GM19455 (cell line): ENCODE data around the gene OSBPL7.

Experiments used
- ATAC-seq: cut with Tn5 transposase; IDR thresholded peaks from one replicate; pipeline ENCODE4 v1.9.1; 2021; ENCODE audit not compliant: unreplicated experiment

Gene OSBPL7

GRCh38 chr17:47847341-47848197 is 26.0 kb upstream of the OSBPL7 start:
- ATAC-seq, result no peak

DNA sequence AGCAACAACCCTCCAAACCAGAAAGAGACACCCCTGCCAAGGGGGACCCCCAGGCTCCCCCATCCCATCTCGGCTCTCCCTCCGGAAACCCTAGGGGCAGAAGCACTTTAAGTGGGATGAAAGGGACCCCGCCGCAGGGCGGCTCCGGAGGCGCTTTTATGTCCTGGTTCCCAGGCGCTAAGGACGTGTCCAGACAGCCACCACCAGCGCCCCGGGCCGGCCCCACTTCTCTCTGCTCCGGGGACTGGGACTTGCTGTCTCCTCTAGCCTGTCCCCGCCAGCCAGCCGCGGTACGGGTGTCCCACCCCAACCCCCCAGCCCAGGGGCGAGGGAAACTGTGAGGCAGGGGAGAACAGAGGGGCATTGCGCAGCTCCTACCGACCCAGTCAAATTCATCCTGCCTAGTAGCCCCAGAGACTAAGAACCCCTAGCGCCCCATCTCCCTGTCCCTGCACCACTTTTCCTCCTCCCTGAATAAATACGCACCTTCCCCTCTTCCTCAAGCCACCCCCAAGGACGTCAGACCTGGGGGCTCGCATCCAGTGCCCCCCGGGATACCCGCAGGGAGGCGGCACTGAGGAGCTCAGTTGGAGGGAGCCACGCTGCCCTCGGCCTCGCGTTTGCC is 25.2 kb upstream of the OSBPL7 start:
- ATAC-seq, result no peak

DNA sequence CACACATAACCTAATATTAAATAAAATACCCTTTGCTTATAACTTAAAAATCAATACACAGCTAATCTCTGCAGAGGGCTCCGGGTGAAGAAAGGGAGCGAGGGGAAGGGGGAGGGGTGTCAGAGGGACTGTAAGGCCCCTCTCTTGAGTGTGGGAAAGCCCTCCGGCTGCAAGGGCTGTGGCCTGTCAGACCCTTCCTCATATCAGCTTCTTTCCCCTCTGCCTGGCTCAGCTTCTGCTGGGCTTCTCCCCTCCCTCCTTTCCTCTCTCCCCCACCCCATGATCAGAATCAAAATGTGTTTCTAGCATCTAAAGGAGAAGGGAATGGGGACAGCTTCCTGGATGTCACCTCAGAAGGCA is 24.1 kb upstream of the OSBPL7 start:
- no peak for ATAC-seq

GRCh38 chr17:47844814-47845715 is 23.5 kb upstream of the OSBPL7 start:
- no peak for ATAC-seq

DNA sequence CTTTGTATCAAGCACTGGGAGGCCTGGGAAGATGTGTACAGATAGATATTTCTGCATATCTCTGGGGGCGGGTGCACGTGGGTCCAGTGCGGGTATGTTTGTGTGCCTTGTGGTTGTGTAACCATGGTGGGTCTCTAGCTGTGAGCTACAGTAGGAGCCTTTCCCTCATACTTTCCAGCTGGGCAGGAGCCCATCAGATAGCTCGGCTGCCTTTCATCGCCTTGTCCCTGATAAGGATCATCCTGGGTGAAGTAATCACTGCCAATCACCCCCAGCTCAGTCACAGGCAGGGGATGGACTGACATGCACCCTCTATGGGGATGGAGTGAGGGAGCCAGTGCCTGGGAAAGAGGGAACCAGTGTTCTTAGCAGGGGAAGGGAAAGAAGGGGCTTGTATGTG is 22.6 kb upstream of the OSBPL7 start:
- ATAC-seq, result no peak

GRCh38 chr17:47843391-47843730 is 21.8 kb upstream of the OSBPL7 start:
- no peak for ATAC-seq

GRCh38 chr17:47841488-47842291 is 20.1 kb upstream of the OSBPL7 start:
- no peak for ATAC-seq

- peak; percentile 81 for ATAC-seq
Measured at GRCh38 chr17:47840742-47841487, 19.3 kb upstream of the OSBPL7 start, which contains the start of gene SCRN2. TSS of gene SCRN2 (minus strand) at chr17:47841273. CDS start at chr17:47840843, 430 bp downstream.

GRCh38 chr17:47840001-47840741 is 18.6 kb upstream of the OSBPL7 start:
- ATAC-seq, result no peak

GRCh38 chr17:47839071-47839470 is 17.5 kb upstream of the OSBPL7 start:
- no peak for ATAC-seq

- no peak for ATAC-seq
Measured at GRCh38 chr17:47838636-47839035, 17.0 kb upstream of the OSBPL7 start.

- ATAC-seq, result no peak
Measured at GRCh38 chr17:47837401-47838039, 15.9 kb upstream of the OSBPL7 start.

GRCh38 chr17:47836601-47837000 is 15.0 kb upstream of the OSBPL7 start:
- no peak for ATAC-seq

DNA sequence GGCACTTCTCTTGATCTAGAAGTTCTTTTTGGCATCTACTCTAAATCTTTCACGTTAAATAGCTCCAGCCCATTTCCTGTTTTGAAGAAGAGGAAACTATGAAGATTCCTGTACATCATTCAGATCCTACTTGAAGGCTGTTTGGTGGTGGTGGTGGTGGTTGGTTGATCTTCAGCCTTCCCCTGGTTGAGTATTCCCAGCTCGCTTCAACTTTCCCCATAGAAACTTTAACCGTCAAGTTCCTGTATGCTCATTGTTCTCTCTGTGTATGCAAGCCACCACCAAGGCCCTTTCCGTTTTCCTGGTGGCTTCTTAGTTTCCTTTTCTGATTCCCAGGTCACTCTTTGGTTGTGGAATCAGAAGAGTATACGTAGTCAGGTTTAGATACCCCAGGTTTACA is 13.2 kb upstream of the OSBPL7 start:
- no peak for ATAC-seq

DNA sequence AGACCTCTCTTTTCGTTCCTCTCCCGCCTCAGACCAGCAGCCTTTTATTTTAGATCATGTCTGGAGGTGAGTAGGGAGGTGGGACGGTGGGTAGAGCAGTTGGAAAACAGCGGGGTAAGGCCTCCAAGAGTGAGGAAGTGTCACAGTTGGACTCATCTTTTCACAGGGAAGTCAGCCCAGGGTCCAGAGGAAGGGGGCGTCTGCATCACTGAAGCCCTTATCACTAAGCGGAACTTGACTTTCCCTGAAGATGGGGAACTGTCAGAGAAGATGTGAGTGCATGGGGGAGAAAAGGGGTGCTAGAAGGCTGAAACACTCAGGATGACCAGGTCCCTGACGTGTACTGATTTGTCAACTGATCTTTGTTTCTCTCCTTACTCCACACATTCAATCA is 10.3 kb upstream of the OSBPL7 start:
- ATAC-seq, result no peak

DNA sequence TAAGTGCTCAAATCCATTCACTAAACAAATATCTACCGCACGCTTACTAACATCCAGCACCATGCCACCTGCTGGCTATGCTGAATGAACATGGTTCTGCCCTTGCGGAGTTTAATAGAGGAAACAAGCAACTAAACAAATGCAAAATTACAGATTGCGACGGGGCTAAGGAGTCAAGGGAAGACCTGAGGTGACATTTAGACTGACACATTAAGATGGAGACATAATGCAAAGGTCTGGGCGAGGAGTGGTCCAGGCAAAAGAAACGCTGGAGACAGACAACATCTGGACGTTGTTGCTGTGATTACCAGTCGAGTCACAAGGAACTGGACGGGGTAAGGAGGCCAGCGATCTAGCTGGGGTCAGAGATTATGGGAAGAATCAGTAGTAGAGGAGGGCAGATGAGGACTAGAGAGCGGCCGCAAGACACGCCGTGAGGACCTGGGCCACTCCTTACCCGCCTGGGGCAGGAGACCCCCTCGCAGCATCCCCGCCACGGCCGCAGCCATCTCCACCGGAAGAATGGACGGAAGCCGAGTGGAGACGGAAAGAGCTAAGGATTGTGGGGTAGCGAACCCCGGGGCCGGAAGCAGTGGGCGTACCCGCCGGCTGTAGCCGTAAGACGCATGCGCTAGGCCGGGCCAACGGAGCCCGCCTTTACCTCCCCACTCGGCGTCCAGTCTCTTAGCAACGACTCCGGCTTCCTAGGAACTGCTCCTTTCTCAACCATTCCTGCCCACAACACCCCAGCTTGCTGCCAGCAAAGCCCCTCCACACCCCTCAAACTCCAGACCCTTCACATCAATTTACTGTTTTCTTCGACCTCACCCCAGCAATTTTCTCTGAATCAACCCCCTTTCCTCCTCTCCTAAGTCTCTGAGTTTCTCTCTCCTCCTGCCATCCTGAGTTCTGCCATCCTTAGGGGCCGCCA is 9.7 kb upstream of the OSBPL7 start, which contains the start of the genes LRRC46 and MRPL10:
Gene LRRC46, plus strand, starts transcription at position 668 of the 931 bp plus-strand sequence. CDS start 320 bp downstream, outside the sequence.
Gene MRPL10, minus strand, starts transcription at position 539 of the 931 bp plus-strand sequence. Its CDS starts 30 bp downstream, at position 509.
- ATAC-seq, result peak; percentile 80

DNA sequence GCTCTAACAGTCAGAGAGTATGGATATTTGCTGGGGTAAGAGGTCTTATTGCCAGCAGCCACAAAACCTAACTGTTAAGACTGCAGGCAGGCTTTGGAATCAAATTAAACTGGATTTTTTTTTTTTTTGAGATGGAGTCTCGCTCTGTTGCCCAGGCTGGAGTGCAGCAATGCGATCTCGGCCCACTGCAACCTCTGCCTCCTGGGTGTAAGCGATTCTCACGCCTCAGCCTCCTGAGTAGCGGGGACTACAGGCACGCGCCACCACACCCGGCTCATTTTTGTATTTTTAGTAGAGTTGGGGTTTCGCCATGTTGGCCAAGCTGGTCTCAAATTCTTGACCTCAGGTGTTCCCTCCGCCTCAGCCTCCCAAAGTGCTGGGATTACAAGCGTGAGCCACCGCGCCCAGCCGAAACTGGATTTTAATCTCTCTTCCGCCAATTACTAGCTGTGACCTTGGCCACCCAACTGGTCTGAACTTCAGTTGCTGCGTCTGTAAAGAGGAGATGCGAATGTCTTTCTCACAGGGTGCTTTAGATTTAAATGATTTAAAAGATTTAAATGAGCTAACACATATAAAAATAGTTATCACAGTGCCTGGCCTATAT is 8.9 kb upstream of the OSBPL7 start:
- no peak for ATAC-seq
